HL-60 (cell line): Measurements from ENCODE around the gene WNT5A.

ENCODE experiments used
- CTCF ChIP-seq: IDR thresholded peaks from one replicate; pipeline ENCODE4 v1.5.1; 2011; ENCODE audit warnings: low read length, control low read depth, inconsistent platforms; ENCODE audit not compliant: insufficient read depth
- GABPA ChIP-seq: IDR thresholded peaks from 2 replicates; pipeline ENCODE4 v1.6.1; 2012; ENCODE audit warnings: low read depth
- POLR2AphosphoS5 ChIP-seq: IDR thresholded peaks from 2 replicates; pipeline ENCODE4 v1.6.1; 2012; ENCODE audit warnings: low read depth
- REST ChIP-seq: IDR thresholded peaks from 2 replicates; pipeline ENCODE4 v1.6.1; 2012; ENCODE audit warnings: low read depth; ENCODE audit not compliant: insufficient replicate concordance

GRCh38 chr3:55461896-55462295 lies 25.2 kb downstream of the WNT5A start:
- TF ChIP-seq CTCF (no peak), POLR2AphosphoS5 (no peak), GABPA (no peak), REST (no peak)
